Measurements from ENCODE around the gene LYPLA2.
"Not testable (repeated sequence)": the region's sequence is repeated elsewhere in the genome, so short reads cannot be mapped to it uniquely, and the experiment has no call there.

LYPLA2 gene

GRCh38 chr1:23779826-23780371, 11.0 kb upstream of the LYPLA2 start:
- DNase-seq (ENCODE audit: low spot score): no peak

- not testable (repeated sequence) for DNase-seq (ENCODE audit: low spot score)
Observed at GRCh38 chr1:23783141-23783540, 7.8 kb upstream of the LYPLA2 start.

GRCh38 chr1:23784846-23785245, 6.1 kb upstream of the LYPLA2 start:
- no peak for DNase-seq (ENCODE audit: low spot score)

- DNase-seq (ENCODE audit: low spot score): no peak
Observed at GRCh38 chr1:23787701-23788100, 3.2 kb upstream of the LYPLA2 start.

- DNase-seq (ENCODE audit: low spot score): no peak
Observed at GRCh38 chr1:23788695-23789094, 2.2 kb upstream of the LYPLA2 start.

DNA sequence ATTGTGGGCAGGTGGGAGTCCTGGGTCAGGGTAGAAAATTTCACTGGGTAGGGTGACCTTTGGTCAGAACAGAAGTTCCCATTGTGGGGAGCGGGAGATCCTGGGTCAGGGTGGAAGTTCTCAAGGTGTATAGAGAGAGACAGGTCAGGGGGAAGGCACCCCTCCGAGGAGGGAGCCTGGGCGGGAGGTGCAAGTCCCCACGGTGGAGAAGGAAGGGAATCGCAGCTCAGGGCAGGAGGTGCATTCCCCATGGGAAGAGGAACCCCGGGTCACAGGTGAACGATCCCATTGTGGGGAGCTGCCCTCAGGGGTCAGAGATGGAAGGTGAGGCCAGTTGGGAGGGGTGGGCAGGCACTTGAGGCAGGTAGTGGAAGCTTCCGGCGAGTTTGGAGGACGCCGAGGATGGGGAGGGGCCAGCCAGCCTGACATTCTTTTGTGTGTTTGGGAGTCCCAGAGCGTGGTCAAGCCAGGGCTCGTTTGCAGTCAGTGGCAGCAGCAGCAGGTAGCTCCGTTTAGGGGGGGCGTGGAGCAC, 637 bp downstream of the LYPLA2 start:
- peak; percentile 53 for DNase-seq (ENCODE audit: low spot score)

GRCh38 chr1:23792151-23792945, 1.4 kb downstream of the LYPLA2 start:
- no peak for DNase-seq (ENCODE audit: low spot score)

DNA sequence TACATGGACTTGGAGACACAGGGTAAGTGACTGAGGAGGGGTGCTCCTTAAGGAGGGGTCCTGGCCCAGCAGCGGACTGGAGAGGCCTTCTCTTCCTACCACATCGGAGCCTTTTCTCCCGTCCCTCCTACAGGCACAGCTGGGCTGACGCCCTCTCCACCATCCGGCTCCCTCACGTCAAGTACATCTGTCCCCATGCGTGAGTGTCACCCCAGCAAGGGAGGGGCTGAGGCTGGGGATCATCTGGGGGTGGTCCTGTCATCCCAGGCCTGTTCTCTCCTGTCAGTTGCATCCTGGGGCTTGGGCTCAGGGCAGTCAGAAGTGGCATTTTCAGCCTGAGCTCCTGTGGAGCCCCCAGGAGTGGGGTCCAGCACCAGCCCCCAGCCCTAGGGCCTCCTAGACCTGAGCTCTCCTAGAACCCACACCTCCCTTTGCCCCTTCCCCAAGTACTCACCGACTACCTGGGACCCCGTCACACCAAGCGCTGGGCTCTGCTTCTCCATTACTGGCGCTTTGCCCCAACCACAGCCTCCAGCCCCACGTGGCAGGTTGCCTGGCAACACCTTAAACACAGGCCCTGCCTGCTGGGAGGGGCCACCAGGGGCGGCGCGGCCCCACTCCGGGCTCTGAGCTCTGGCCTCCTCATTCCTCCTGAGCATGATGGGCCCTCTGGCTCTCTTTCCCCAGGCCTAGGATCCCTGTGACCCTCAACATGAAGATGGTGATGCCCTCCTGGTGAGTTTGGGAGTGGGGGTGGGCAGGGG, 2.3 kb downstream of the LYPLA2 start:
- no peak for DNase-seq (ENCODE audit: low spot score)

GRCh38 chr1:23793861-23794731, 3.2 kb downstream of the LYPLA2 start:
- DNase-seq (ENCODE audit: low spot score): no peak

- not testable (repeated sequence) for DNase-seq (ENCODE audit: low spot score)
Observed at GRCh38 chr1:23794732-23795182, 3.8 kb downstream of the LYPLA2 start.

DNA sequence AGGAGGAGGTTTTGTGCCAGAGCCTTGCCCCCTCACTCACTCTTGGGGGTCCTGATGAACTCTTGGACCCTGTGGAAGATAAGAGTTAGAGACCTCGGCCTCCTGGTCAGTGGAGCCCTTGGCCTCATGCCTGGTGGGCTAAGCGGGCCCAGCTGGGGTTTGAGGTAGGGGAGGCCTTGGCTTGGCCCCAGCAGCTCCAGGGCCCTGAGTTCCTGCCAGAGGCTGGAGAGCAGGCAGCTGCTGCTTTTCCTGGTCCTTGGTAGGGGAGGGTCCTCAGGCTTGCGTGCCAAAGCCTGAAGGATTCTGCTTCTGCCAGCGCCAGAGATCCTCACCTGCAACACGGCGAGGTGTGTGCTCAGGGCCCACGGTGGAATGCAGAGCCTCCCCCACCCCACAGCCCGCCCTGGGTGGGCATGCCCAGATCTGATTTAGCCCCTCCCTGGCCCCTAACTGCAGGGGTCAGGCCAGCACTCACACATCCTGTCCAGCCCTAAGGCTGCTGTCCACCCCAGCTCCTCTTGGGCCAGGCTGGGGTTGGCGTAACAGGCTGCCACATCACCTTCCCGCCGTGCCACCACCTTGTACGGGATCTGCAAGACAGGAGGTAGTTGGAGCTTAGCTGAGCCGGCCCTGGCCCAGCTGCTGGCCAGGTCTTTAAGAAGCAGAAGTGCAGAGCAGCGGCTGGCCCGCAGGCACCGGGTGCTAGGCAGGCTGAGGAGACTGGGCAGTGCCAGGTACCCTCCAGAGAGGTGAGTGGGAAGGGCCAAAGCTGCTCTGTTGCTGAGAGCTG, 4.9 kb downstream of the LYPLA2 start:
- DNase-seq (ENCODE audit: low spot score): no peak

DNA sequence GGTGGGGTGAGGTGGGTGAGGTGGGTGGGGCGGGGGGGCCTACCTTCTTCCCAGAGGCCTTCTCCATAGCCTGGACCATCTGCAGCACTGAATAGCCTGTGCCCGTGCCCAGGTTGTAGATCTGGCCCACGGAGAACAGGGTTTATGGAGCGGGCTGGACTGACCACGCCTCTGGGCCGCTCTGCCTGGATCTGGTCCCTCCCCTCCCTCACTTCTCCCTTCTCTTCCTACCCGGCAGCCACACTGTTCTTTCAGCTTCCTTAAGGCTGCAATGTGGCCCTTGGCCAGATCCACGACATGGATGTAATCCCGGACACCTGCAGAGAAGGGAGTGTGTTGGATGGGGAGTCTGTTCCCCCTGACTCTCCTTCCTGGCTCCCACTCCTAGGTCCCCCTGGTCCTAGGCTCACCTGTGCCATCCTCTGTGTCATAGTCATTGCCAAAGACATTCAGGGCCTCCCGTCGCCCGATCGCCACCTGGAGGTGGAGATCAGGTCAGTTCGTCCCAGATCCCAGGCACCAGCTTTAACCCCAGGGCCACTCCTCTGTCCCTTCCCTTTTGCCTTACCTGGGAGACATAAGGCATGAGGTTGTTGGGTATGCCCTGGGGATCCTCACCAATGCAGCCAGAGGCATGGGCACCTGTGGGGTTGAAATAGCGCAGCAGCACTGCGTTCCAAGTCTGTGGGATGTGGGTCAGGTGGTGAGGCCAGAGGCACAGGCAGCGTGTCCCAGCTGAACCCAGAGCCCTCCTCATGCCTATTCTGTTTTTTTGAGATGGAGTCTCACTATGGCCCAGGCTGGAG, 5.7 kb downstream of the LYPLA2 start:
- DNase-seq (ENCODE audit: low spot score): no peak

- DNase-seq (ENCODE audit: low spot score): no peak
Observed at GRCh38 chr1:23797478-23798448, 6.8 kb downstream of the LYPLA2 start.

DNA sequence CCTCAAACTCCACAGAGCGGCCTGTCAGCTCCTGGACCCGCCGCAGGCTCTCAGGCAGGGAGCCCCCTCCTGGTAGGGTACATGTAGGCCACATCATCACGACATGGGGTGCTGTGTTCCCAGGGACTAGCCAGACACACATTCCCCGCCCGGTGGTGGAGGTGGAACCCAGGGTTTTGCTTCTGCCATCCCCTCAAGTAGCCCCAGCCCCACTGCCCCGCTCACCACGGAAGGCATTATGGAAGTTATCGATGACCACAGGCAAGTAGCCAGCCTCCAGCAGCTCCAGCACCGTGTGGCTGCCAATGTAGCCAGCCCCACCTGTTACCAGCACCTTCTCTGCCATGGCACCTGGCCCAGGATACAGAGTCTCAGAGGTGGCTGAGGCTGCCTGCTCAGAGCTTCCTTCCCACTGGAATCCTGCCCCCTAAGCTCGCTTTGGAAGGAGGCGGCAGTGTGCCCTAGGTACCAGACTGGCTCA, 7.8 kb downstream of the LYPLA2 start:
- DNase-seq (ENCODE audit: low spot score): no peak

DNA sequence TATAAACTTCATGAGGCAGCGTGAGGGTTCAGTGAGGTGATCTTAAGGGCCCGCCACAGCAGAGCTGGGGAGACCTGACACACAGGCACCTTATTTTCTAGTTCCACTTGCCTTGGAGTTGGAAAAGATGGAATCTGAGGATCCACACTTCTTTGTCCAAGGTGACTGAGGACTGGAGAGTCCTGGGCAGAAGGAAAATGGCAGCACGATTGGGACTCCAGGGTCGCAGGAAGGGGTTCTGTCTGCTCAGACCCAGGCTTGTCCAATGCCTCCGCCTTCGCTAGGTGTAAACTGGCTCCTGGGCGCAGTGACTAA, 8.3 kb downstream of the LYPLA2 start:
- DNase-seq (ENCODE audit: low spot score): no peak

DNA sequence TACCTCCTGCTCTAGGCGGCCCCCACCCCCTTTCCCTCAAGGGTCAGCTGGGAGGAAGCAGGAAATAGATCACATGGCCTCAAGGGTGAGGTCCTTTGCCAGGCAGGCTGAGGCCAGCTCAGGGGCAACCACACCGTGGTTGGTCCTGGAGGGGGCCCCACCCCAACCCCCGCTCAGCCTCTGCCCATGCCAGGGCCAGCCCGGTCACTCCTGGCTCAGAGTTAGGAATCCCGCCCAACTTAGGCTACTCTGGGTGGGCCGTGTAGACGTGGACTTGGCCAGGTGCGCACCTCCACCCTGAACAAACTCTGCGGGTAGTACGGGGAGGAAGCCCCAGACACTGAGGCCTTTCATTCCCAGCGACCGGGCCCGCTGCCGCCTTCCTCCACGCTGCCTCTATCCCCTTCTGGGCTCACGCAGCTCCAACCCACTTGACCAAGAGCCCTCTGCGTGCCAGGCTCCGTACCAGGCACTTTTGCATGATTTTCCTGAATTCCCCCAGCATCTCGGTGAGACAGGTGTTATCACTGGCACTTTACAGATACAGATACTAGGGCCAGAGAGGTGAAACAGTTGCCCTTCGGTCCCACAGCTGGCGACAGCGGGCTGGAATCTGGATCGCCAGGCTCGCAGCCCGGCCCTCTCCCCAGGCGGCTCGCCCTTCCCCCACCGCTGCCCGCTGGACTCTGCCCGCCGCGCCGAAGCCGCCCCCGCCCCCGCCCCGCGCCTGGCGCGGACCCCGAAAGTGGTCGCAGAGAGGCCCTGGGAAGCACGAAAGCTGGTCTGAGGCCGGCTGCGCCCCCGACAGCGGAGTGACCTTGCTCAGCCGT, 8.8 kb downstream of the LYPLA2 start:
- peak; percentile 89 for DNase-seq (ENCODE audit: low spot score)

DNA sequence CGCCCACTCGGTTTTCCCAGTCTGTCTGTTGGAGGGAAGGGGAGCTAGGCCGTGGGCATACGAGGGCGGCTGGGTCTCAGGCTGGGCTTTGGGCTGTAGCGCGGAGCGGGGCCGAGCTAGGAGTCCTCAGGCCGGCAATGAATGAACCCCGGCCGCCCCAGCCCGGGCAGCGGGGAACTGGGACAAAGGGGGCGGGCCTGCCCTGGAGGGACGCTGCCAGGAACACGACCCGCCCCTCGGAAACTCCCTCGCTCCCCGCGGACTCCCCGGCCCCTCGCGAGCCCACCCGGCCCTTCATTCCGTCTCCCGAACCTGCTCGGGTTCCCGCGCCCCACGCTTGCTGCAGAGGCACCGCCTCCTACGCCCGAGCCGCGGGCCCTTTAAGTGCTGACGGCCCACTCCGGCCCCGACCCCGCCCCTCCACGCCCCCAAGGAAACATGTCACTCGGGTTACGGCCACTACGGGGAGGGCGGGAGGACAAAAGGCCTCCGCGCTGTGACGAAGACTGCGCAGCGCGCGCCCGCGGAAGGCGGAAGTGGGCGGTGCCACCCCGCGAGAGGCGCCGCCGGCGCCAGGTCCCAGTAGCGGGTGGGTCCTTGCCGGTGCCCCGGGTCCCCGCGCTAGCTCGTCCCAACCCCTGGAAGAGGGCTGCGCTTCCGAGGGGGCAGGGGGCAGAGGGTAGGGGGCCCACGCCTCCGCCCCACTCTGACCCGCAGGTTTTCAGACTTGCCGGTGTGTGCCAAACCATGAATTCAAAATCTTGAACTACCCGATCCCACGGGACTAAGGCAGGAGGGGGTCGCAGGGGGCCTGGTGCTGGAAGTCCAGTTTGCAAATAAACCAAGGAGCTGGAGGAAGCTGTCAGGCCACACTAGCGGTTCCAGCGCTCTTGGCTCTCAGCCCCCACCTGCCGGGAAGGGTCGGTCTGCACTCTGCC, 9.7 kb downstream of the LYPLA2 start, which contains the start of gene GALE:
GALE (minus strand) TSS at position 355 of the 938 bp plus-strand sequence. CDS start 1,747 bp downstream, outside the sequence.
- DNase-seq (ENCODE audit: low spot score): peak; percentile 95

All from LoVo (cell line).